OCI-LY1 (cell line): ENCODE data around the gene GNAS-AS1.

ENCODE experiments used
- H2AFZ ChIP-seq: fragments of 200-600 bp; sonication (generic), shearing (Covaris generic); 2 replicates; pipeline ENCODE4 v1.6.0; 2014; ENCODE audit warnings: antibody characterized with exemption, mild to moderate bottlenecking, low read length
- H3F3A ChIP-seq: fragments of 200-600 bp; sonication (generic), shearing (Covaris generic); 2 replicates; pipeline ENCODE4 v1.6.0; 2014; ENCODE audit warnings: mild to moderate bottlenecking, antibody characterized with exemption, low read length, moderate library complexity; ENCODE audit not compliant: insufficient read depth
- H3K27ac ChIP-seq: fragments of 200-600 bp; sonication (generic); 2 replicates; pipeline ENCODE4 v1.5.1; 2014; ENCODE audit warnings: low read length, mixed run types, mild to moderate bottlenecking, low read depth; ENCODE audit not compliant: poor library complexity, severe bottlenecking
- H3K27me3 ChIP-seq: fragments of 200-600 bp; sonication (generic); 2 replicates; pipeline ENCODE4 v1.6.0; 2014; ENCODE audit warnings: antibody characterized with exemption, mild to moderate bottlenecking, low read length, moderate library complexity; ENCODE audit not compliant: insufficient read depth
- H3K36me3 ChIP-seq: fragments of 200-600 bp; sonication (generic); 2 replicates; pipeline ENCODE4 v1.6.1; 2014; ENCODE audit warnings: mild to moderate bottlenecking, antibody characterized with exemption, low read length, moderate library complexity, mixed read lengths; ENCODE audit not compliant: insufficient read depth
- H3K4me1 ChIP-seq: fragments of 200-600 bp; sonication (generic); 2 replicates; pipeline ENCODE4 v1.5.1; 2014; ENCODE audit warnings: mild to moderate bottlenecking, low read length, moderate library complexity; ENCODE audit not compliant: insufficient read depth, severe bottlenecking
- H3K4me2 ChIP-seq: fragments of 200-600 bp; sonication (generic), shearing (Covaris generic); 2 replicates; pipeline ENCODE4 v1.6.1; 2014; ENCODE audit warnings: low read length
- H3K4me3 ChIP-seq: fragments of 200-600 bp; sonication (generic); 2 replicates; pipeline ENCODE4 v1.5.1; 2014; ENCODE audit warnings: low read length, low read depth, mild to moderate bottlenecking, mixed read lengths; ENCODE audit not compliant: poor library complexity, severe bottlenecking
- H3K79me2 ChIP-seq: fragments of 200-600 bp; shearing (Covaris generic); 2 replicates; pipeline ENCODE4 v1.6.1; 2016; ENCODE audit warnings: mixed run types, low read length, mixed read lengths; ENCODE audit not compliant: insufficient read depth
- H3K9ac ChIP-seq: fragments of 200-600 bp; sonication (generic), shearing (Covaris generic); 2 replicates; pipeline ENCODE4 v1.6.1; 2014; ENCODE audit warnings: mild to moderate bottlenecking, low read length, mixed read lengths
- H3K9me2 ChIP-seq: fragments of 200-600 bp; sonication (generic), shearing (Covaris generic); 2 replicates; pipeline ENCODE4 v1.6.1; 2014; ENCODE audit warnings: low read depth, mild to moderate bottlenecking, low read length, mixed read lengths
- H3K9me3 ChIP-seq: fragments of 200-600 bp; shearing (Covaris generic); 2 replicates; pipeline ENCODE4 v1.6.1; 2014; ENCODE audit warnings: low read length, mixed read lengths
- H4K20me1 ChIP-seq: fragments of 200-600 bp; sonication (generic), shearing (Covaris generic); 2 replicates; pipeline ENCODE4 v1.6.0; 2016; ENCODE audit warnings: mild to moderate bottlenecking, low read length; ENCODE audit not compliant: insufficient read depth
- EZH2 ChIP-seq: fragments of 200-600 bp; sonication (generic), shearing (Covaris generic); IDR thresholded peaks from 2 replicates; pipeline ENCODE4 v1.8.0; 2017; ENCODE audit warnings: borderline replicate concordance, mixed run types, mild to moderate bottlenecking, antibody characterized with exemption, low read length, moderate library complexity, mixed read lengths
- TF ChIP-seq, protein P1 (sequence below): fragments of 200-600 bp; sonication (generic), shearing (Covaris generic); IDR thresholded peaks from 2 replicates; pipeline ENCODE4 v1.5.1; 2017; ENCODE audit warnings: mild to moderate bottlenecking, antibody characterized with exemption, low read length, moderate library complexity, mixed read lengths

GNAS-AS1 gene

GRCh38 chr20:58783511-58784011 lies 67.1 kb downstream of the GNAS-AS1 start:
- TF ChIP-seq, protein P1, sequence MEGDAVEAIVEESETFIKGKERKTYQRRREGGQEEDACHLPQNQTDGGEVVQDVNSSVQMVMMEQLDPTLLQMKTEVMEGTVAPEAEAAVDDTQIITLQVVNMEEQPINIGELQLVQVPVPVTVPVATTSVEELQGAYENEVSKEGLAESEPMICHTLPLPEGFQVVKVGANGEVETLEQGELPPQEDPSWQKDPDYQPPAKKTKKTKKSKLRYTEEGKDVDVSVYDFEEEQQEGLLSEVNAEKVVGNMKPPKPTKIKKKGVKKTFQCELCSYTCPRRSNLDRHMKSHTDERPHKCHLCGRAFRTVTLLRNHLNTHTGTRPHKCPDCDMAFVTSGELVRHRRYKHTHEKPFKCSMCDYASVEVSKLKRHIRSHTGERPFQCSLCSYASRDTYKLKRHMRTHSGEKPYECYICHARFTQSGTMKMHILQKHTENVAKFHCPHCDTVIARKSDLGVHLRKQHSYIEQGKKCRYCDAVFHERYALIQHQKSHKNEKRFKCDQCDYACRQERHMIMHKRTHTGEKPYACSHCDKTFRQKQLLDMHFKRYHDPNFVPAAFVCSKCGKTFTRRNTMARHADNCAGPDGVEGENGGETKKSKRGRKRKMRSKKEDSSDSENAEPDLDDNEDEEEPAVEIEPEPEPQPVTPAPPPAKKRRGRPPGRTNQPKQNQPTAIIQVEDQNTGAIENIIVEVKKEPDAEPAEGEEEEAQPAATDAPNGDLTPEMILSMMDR: no peak
- no peak for TF ChIP-seq EZH2
- 0 out of 2 replicates have a peak, but pooled peaks cover 5% of the 10 kb centered on the region for H3K27me3 ChIP-seq

DNA sequence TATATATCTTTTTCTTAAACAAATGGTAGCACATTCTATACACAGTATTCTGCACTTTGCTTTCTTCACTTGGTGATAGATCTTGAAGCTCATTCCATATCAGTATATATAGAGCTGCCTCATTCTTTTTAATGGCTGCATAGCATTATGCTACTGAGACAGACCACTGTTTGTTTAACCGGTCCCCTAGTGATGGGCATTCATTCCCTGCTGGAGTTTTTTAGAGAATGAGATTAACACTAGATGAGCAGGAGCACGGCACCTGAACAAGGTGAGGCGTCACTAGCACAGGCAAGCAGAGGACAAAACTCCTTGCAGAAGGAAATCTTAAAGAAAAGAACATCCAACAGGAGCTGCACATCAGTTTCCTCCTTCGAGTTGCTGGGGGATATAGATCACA lies 69.6 kb downstream of the GNAS-AS1 start:
- no peaks in the 10 kb centered on the region for H3K4me1 ChIP-seq
- no peak overlapping the region for H3K9ac ChIP-seq
- H3F3A ChIP-seq: no peaks in the 10 kb centered on the region
- no peak overlapping the region for H3K27ac ChIP-seq
- H3K27me3 ChIP-seq: 0 out of 2 replicates have a peak, but pooled peaks cover 5% of the 10 kb centered on the region
- no peaks in the 10 kb centered on the region for H4K20me1 ChIP-seq
- TF ChIP-seq, protein P1: no peak
- H2AFZ ChIP-seq: no peak overlapping the region
- H3K79me2 ChIP-seq: no peaks in the 10 kb centered on the region
- no peaks in the 10 kb centered on the region for H3K36me3 ChIP-seq
- no peaks in the 10 kb centered on the region for H3K9me3 ChIP-seq
- no peak overlapping the region for H3K4me3 ChIP-seq
- H3K9me2 ChIP-seq: no peaks in the 10 kb centered on the region
- H3K4me2 ChIP-seq: no peak overlapping the region

More at GRCh38 chr20:58783511-58784011, 67.1 kb downstream of the GNAS-AS1 start:
- Histone ChIP-seq H3K4me1 (no peaks in the 10 kb centered on the region), H3K4me3 (no peak overlapping the region), H3K79me2 (no peaks in the 10 kb centered on the region), H3K4me2 (no peak overlapping the region), H3K36me3 (no peaks in the 10 kb centered on the region), H3K27ac (no peak overlapping the region), H2AFZ (no peak overlapping the region), H3K9me2 (no peaks in the 10 kb centered on the region), H3K9me3 (no peaks in the 10 kb centered on the region), H3F3A (no peaks in the 10 kb centered on the region), H4K20me1 (no peaks in the 10 kb centered on the region), H3K9ac (no peak overlapping the region)

GRCh38 chr20:58778760-58779159 lies 71.9 kb downstream of the GNAS-AS1 start:
- TF ChIP-seq, protein P1: no peak
- TF ChIP-seq EZH2: no peak

More at GRCh38 chr20:58778760-58779159, 71.9 kb downstream of the GNAS-AS1 start:
- H3K4me1 ChIP-seq: no peaks in the 10 kb centered on the region
- no peak overlapping the region for H3K9ac ChIP-seq
- no peaks in the 10 kb centered on the region for H3K79me2 ChIP-seq
- no peaks in the 10 kb centered on the region for H3K9me3 ChIP-seq
- H3K27ac ChIP-seq: no peak overlapping the region
- no peaks in the 10 kb centered on the region for H4K20me1 ChIP-seq
- H3K4me3 ChIP-seq: no peak overlapping the region
- H3K4me2 ChIP-seq: no peak overlapping the region
- H2AFZ ChIP-seq: no peak overlapping the region
- H3F3A ChIP-seq: no peaks in the 10 kb centered on the region
- no peaks in the 10 kb centered on the region for H3K36me3 ChIP-seq
- no peaks in the 10 kb centered on the region for H3K9me2 ChIP-seq
- 0 out of 2 replicates have a peak, but pooled peaks cover 5% of the 10 kb centered on the region for H3K27me3 ChIP-seq
